ENCODE data around the gene KLC1. TPM values are rescaled to one million over a fixed set of nuclear protein-coding genes. Genes with fewer than 3 reads are reported as not detected.

The KLC1 gene
- total and polyA plus RNA-seq, 2 of the 8 experiments (the other 6 are each of a cell fraction or from before 2014, with no cell fraction given): 84.6 to 134 TPM

GRCh38 chr14:103695296-103696069 is 66.5 kb downstream of the KLC1 start:
- Histone ChIP-seq H3K18ac (ENCODE audit: extremely low read depth, low read length) (no peak overlapping the region), H3K36me3 (ENCODE audit: control insufficient read depth in 2 of 4, insufficient read depth in 4 of 4, low read length in 3 of 4) (peaks cover 7 to 36% (median 14%) of the 10 kb centered on the region in 4 experiments; a peak in 6 of 8 replicates), H4K8ac (ENCODE audit: extremely low read depth, insufficient read depth, low read length) (no peak overlapping the region), H2AK5ac (ENCODE audit: low read depth, low read length) (no peak overlapping the region), H2BK15ac (ENCODE audit: low read length) (no peak overlapping the region), H3K9me3 (ENCODE audit: insufficient read depth in 2 of 2, low read depth in 1 of 2, low read length in 1 of 2) (no peaks in the 10 kb centered on the region), H2BK5ac (ENCODE audit: low read depth, low read length) (no peak overlapping the region), H2BK120ac (replicated peaks; ENCODE audit: low read depth, low read length) (no peak overlapping the region), H3K4me1 (replicated peaks in 1 of 4; ENCODE audit: control insufficient read depth in 3 of 4, insufficient read depth in 4 of 4, low read length in 3 of 4) (peaks cover 0 to 2% (median 0%) of the 10 kb centered on the region in 4 experiments; a peak in 2 of 7 replicates), H3K4me3 (ENCODE audit: extremely low read depth in 1 of 4, insufficient read depth in 2 of 4, low read depth in 3 of 4, low read length in 4 of 4) (no peak overlapping the region), H3K23ac (ENCODE audit: insufficient read length) (no peak overlapping the region), H3K27me3 (replicated peaks in 1 of 4; ENCODE audit: control insufficient read depth in 3 of 4, extremely low read depth in 1 of 4, insufficient read depth in 3 of 4, low read length in 3 of 4) (no peaks in the 10 kb centered on the region), H4K5ac (ENCODE audit: insufficient read length, low read depth, low read length) (no peak overlapping the region), H4K91ac (replicated peaks; ENCODE audit: insufficient read length, low read length) (no peak overlapping the region), H3K27ac (ENCODE audit: low read depth, low read length) (no peak overlapping the region), H2BK20ac (ENCODE audit: low read length) (no peak overlapping the region), H3K79me1 (ENCODE audit: low read depth, low read length) (peaks cover 8% of the 10 kb centered on the region), H3K79me2 (ENCODE audit: control insufficient read depth in 1 of 2, insufficient read depth in 2 of 2, low read length in 2 of 2) (no peaks in the 10 kb centered on the region; a peak in 1 of 4 replicates), H3K4ac (replicated peaks; ENCODE audit: insufficient read length, low read depth, low read length) (no peak overlapping the region), H2BK12ac (ENCODE audit: low read depth, low read length) (no peak overlapping the region), H3K56ac (replicated peaks; ENCODE audit: insufficient read length, low read depth, low read length) (no peak overlapping the region), H4K20me1 (replicated peaks in 1 of 2; ENCODE audit: control insufficient read depth in 1 of 2, insufficient read depth in 2 of 2, low read length in 2 of 2) (peaks cover 7 to 27% of the 10 kb centered on the region in 2 experiments), H3K4me2 (ENCODE audit: insufficient read depth in 1 of 2, low read depth in 2 of 2, low read length in 2 of 2) (no peak overlapping the region), H3K14ac (ENCODE audit: insufficient read length) (no peak overlapping the region), H3K23me2 (ENCODE audit: low read depth, low read length) (no peaks in the 10 kb centered on the region), H3K9ac (replicated peaks in 1 of 4; ENCODE audit: extremely low read depth in 1 of 4, low read depth in 3 of 4, low read length in 3 of 4) (no peak overlapping the region), H2AFZ (ENCODE audit: low read length) (no peak overlapping the region)
- FAIRE-seq (no peak), DNase-seq (ENCODE audit: low read depth in 1 of 2, low spot score in 2 of 2) (no peak)
- ChIA-PET CTCF (ENCODE audit: partially characterized antibody) (interaction anchor here (0.9 to 2.1 kb wide), 8 partner anchors 8 to 41 kb away, joined by 3 to 11 read pairs (median 4); no protein-coding TSS in a partner anchor), POLR2A (ENCODE audit: partially characterized antibody) (interaction anchor here (0.7 to 8.8 kb wide), 9 partner anchors 9 to 287 kb away, joined by 3 to 74 read pairs (median 4); partner anchors contain the start of genes BAG5, COA8, XRCC3 and ZFYVE21)
- WGBS, 2 experiments (ENCODE audit: extremely low coverage in 1 of 2, insufficient coverage in 1 of 2, insufficient read length in 1 of 2, insufficient replicate concordance in 2 of 2, low coverage in 1 of 2, low lambda C conversion rate in 2 of 2, missing lambda C conversion rate in 1 of 2): 82% methylated on average over 14 of the region's 14 CpGs; no CpG with 5 or more reads in 1 of the 2 experiments
- TF ChIP-seq KDM5A (IDR thresholded peaks at IDR 0.05; ENCODE audit: low read length) (no peak), TEAD4 (IDR thresholded peaks at IDR 0.05; ENCODE audit: low read depth, low read length) (no peak), RXRA (IDR thresholded peaks at IDR 0.05; ENCODE audit: insufficient read depth, low read depth, low read length) (no peak), GABPA (IDR thresholded peaks at IDR 0.05; ENCODE audit: borderline replicate concordance, insufficient read depth, low read length) (no peak), YY1 (IDR thresholded peaks at IDR 0.05; ENCODE audit: low read depth, low read length) (no peak), JUND (IDR thresholded peaks at IDR 0.05; ENCODE audit: low read length) (no peak), RNF2 (IDR thresholded peaks at IDR 0.05; ENCODE audit: borderline replicate concordance, low read depth, low read length, missing control alignments, poor library complexity, severe bottlenecking) (no peak), SP2 (IDR thresholded peaks at IDR 0.05; ENCODE audit: low read length) (no peak), NANOG (IDR thresholded peaks at IDR 0.05; ENCODE audit: insufficient read depth, low read depth, low read length, poor library complexity, severe bottlenecking) (no peak), EGR1 (IDR thresholded peaks at IDR 0.05; ENCODE audit: borderline replicate concordance, low read depth, low read length) (no peak)
